Cardiac muscle cell (in vitro differentiated cells and primary cell): Measurements from ENCODE around the gene EFHD1. TPM values are rescaled to one million over a fixed set of nuclear protein-coding genes. Genes with fewer than 3 reads are reported as not detected.

ENCODE experiments used
- DNase-seq, 2 donors: peaks; one replicate each; pipeline versions ENCODE4 v3.0.0 to v3.0.0-alpha.2; 2010 to 2017; ENCODE audit warnings: low read depth in 1 of 2, low spot score in 1 of 2
- H3K27ac ChIP-seq: fragments of 200-600 bp; sonication (generic); 2 replicates; pipeline ENCODE4 v1.5.1; 2016
- H3K27me3 ChIP-seq: fragments of 200-600 bp; sonication (generic); 2 replicates; pipeline ENCODE4 v1.6.0; 2016; ENCODE audit warnings: control low read depth
- H3K36me3 ChIP-seq: fragments of 200-600 bp; sonication (generic); 2 replicates; pipeline ENCODE4 v1.5.1; 2016; ENCODE audit warnings: control low read depth
- H3K4me1 ChIP-seq: fragments of 200-600 bp; sonication (generic); 2 replicates; pipeline ENCODE4 v1.8.1; 2017; ENCODE audit warnings: low read depth, mild to moderate bottlenecking, mixed run types
- H3K4me3 ChIP-seq: fragments of 200-600 bp; sonication (generic); 2 replicates; pipeline ENCODE4 v1.5.1; 2016; ENCODE audit warnings: mild to moderate bottlenecking
- H3K9me3 ChIP-seq: fragments of 200-600 bp; sonication (generic); 2 replicates; pipeline ENCODE4 v1.5.1; 2017; ENCODE audit warnings: low read depth, mild to moderate bottlenecking, control low read depth
- polyA plus RNA-seq: library from polyadenylated mRNA; unstranded; fragments of >200 nt; fragmentation: Nextera tagmentation; extraction: Ambion mirVana; gene quantifications from 2 replicates; pipeline ENCODE4 v1.2.1, GENCODE V29; 2016
- total RNA-seq: library from RNA; depleted of rRNA; stranded (reverse); fragments of >200 nt; gene quantifications from 2 replicates; pipeline ENCODE4 v1.2.3, GENCODE V29; 2016
- TF ChIP-seq, protein P1 (sequence below): IDR thresholded peaks from 2 replicates; pipeline ENCODE4 v1.5.1; 2012; ENCODE audit warnings: low read depth, mild to moderate bottlenecking, low read length

The EFHD1 gene
- total and polyA plus RNA-seq, 2 experiments from 2014 or later: 8.0 to 12.4 TPM

DNA sequence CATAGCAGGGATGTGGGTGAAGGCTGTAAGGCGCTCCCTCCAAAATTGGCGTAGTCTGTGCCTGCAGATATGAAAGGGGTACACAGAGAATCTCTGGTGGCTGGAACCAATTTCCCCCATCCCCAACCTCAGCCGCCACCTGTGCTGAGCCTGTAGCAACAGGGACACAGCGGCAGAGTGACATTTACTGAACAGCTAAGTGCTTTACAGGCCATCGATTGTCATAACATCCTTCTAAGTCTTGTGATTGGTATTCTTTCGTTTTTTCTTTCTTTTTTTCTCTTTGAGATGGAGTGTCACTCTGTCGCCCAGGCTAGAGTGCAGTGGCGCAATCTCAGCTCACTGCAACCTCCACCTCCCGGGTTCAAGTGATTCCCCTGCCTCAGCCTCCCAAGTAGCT is 12.2 kb upstream of the EFHD1 start:
- H3K4me3 ChIP-seq: no peak overlapping the region
- no peaks in the 10 kb centered on the region for H3K4me1 ChIP-seq
- no peaks in the 10 kb centered on the region for H3K27me3 ChIP-seq
- TF ChIP-seq, protein P1, sequence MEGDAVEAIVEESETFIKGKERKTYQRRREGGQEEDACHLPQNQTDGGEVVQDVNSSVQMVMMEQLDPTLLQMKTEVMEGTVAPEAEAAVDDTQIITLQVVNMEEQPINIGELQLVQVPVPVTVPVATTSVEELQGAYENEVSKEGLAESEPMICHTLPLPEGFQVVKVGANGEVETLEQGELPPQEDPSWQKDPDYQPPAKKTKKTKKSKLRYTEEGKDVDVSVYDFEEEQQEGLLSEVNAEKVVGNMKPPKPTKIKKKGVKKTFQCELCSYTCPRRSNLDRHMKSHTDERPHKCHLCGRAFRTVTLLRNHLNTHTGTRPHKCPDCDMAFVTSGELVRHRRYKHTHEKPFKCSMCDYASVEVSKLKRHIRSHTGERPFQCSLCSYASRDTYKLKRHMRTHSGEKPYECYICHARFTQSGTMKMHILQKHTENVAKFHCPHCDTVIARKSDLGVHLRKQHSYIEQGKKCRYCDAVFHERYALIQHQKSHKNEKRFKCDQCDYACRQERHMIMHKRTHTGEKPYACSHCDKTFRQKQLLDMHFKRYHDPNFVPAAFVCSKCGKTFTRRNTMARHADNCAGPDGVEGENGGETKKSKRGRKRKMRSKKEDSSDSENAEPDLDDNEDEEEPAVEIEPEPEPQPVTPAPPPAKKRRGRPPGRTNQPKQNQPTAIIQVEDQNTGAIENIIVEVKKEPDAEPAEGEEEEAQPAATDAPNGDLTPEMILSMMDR: no peak
- no peak overlapping the region for H3K27ac ChIP-seq
- H3K9me3 ChIP-seq: no peaks in the 10 kb centered on the region
- DNase-seq: no peak
- no peaks in the 10 kb centered on the region for H3K36me3 ChIP-seq

DNA sequence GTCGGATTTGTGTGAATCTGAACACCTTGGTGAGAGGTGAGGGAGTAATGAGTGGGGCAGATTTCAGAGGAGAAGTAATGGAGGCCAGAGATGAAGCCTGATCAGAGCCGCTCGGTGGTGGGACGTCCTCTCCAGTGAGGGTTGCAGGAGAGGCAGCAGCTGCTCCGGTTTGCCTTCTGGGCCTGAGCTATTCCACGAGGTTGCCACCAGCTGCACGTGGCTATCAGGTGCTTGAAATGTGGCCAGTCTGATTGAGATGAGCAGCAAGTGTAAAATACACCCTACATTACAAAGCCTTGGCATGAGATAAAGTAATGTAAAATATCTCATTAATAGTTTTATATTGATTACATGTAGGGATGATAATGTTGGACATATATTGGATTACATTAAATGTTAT is 10.8 kb upstream of the EFHD1 start:
- Histone ChIP-seq H3K27me3 (no peaks in the 10 kb centered on the region), H3K36me3 (no peaks in the 10 kb centered on the region), H3K4me1 (no peaks in the 10 kb centered on the region), H3K9me3 (no peaks in the 10 kb centered on the region), H3K27ac (no peak overlapping the region), H3K4me3 (no peak overlapping the region)
- no peak for DNase-seq
- TF ChIP-seq, protein P1: no peak

DNA sequence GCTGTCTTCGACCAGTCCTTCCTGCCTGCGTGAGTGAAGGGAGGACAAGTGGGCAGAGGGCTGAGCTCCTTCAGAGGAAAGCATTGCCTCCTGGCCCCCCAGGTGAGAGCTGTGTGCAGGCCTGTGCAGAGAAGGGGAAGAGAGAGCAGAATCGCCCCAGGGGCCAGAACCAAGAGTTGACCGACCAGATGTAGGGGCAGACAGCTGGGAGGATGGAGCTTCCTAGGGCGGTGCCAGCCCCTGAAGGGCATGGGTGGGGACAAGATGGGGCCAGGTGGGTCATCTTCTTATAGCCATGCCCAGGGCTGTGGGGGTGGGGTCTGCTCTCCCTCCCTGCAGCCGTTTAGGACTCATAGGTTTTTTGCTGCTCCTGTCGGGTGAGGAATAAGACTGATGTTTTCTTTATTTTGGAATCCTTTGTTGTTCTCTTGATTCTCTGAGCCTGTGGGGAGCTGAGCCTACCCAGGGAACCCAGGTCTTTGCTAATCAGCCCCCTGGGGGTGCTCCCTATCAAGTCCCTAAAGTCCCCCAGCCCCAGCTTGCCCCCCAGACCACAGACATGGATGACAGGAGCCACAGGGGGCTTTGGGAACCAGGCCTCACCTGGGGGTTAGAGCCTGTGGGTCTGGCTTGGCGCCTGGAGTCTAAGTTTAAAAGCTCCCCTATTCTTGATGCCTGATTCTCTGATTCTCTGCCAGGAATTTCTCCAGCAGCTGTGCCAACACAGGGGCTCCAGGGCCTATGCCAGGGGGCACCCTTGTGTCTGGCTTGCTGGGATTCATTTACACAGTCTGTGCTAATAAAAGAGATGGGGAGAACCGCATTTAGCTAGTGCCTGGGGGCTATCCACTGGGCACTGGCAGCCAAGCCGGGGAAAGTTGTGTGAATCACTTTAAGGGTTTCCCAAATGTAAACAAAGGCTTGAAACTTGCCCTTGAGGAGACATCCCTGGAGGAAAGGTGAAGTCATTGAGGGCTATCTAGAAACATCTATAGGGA is 9.3 kb upstream of the EFHD1 start:
- H3K4me3 ChIP-seq: no peak overlapping the region
- no peak overlapping the region for H3K27ac ChIP-seq
- no peaks in the 10 kb centered on the region for H3K9me3 ChIP-seq
- H3K36me3 ChIP-seq: no peaks in the 10 kb centered on the region
- H3K27me3 ChIP-seq: no peaks in the 10 kb centered on the region
- DNase-seq: no peak
- no peaks in the 10 kb centered on the region for H3K4me1 ChIP-seq
- TF ChIP-seq, protein P1: no peak

DNA sequence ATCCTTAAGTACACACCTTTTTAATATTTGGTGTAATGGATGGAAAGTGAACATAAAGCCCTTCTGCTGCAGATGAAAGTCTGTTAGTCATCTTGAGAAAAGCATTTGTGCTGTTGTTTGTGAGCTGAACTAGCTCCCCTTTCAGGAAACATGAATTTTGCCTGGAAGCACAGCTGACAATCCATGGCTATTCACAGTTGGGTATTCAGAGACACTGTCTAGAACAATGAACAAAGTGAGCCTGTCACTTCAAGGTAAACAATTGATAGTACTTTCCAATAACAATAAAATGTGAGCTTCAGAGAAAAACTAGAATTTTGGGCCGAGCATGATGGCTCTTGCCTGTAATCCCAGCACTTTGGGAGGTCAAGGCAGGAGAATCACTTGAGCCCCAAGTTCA is 6.8 kb upstream of the EFHD1 start:
- DNase-seq: no peak
- TF ChIP-seq, protein P1: no peak

DNA sequence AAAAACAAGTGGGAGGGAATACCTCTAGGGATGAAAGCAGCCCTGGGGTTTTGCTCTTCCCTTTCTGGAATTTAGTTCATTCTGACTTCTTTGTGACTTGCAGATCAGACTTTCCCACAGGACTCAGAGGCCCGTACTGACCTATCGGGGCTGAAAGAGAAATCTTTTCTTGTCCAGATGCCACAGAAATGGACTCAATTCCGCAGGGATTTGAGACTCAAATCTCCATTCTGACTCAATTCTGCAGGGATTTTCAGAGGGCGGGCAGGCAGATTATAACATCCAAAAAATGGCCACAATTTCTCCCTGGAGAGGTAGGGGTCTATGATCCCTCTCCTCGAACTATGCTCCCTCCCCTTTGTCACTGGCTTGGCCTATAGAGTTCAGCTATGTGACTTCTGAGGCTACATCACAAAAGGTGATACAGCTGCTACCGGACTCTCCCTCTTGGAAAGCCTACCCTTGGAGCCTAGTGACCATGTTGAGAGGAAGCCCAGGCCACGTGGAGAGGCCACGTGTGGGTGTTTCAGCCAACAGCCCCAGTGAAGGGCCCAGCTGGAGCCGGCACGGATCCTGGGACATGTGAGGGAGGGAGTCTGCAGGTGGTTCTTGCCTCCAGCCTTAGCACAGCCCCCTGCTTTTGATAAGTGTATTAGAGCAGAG is 4.8 kb upstream of the EFHD1 start:
- TF ChIP-seq, protein P1: no peak
- H3K27ac ChIP-seq: no peak overlapping the region
- DNase-seq: no peak

More for the DNA sequence above, 6.8 kb upstream of the EFHD1 start:
- Histone ChIP-seq H3K4me1 (no peaks in the 10 kb centered on the region), H3K27me3 (no peaks in the 10 kb centered on the region), H3K4me3 (no peak overlapping the region), H3K36me3 (no peaks in the 10 kb centered on the region), H3K27ac (no peak overlapping the region), H3K9me3 (no peaks in the 10 kb centered on the region)

More for the DNA sequence above, 4.8 kb upstream of the EFHD1 start:
- Histone ChIP-seq H3K4me1 (no peaks in the 10 kb centered on the region), H3K9me3 (no peaks in the 10 kb centered on the region), H3K27me3 (peaks cover 13% of the 10 kb centered on the region), H3K36me3 (no peaks in the 10 kb centered on the region), H3K4me3 (no peak overlapping the region)
